Medulla oblongata (tissue), 1 donor: ENCODE measurements around the gene CDV3.

Experiments
- DNase-seq: peaks from one replicate; pipeline ENCODE4 v3.0.0-alpha.2; 2015; ENCODE audit errors: extremely low spot score

The CDV3 gene

DNA sequence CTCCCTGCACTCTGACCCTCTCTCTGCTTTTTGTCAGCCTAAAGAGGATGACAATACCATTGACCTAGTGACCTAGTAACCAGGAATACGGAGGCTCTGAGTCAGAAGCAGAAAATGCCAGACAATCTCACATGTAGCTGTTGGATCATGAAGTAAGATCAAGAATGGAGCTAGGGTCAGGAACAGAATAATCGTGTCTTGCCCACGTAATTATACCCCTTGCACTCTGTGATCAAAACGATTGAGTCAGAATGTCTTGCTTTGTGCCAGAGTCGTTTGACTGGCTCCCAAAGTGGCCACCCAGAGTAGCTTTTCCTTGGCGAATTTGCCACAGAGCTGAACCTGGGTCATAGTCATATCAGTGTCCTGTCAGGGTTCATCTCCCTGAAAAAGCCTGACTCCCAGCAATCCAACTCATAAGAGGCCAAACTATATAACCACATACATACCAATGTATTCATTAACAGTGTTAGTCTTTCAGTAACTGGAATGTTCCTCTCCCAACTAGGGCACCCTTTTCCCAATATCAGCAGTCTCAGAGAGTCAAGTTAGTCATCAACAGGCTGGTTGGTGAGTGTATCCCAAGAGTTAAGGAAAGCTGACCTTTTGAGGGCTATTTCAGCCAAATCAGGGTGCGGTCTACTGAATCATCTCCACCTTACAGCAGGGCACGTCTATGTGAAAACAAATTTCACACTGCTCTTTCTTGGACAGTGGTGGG lies 5.0 kb upstream of the CDV3 start:
- no peak for DNase-seq

DNA sequence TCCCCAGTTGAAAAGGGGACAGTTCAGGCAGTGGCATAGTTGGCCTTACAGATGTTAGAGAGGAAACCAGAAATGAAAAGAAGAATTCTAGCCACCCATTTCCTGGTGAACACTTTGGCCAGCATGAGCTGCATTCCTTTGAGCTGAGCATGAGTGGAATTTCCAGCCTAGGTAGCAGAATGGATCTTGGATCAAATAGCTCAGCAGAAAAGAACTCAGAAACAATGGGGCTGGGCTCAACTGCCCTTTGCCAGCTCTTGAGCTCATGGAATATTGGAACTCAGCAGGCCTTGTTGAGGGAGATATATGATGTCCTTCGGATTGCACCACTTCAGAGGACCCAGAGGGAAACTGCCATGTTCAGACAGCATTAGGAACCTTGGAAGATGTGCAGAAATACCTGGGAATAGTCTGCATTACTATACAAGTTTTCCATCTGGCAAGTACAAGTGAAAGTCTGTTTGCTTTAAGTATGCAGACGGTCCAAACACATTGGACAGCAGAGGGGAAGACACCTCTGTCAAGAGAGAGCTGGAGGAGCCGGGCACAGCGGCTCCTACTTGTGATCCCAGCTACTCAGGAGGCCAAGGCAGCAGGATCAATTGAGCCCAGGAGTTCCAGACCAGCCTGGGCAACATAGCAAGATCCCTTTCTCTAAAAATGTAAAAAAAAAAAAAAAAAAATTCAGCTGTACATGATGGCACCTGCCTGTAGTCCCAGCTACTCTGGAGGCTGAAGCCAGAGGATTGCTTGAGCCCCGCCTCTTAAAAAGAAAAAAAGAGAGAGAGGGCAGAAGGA lies 3.1 kb upstream of the CDV3 start:
- no peak for DNase-seq

DNA sequence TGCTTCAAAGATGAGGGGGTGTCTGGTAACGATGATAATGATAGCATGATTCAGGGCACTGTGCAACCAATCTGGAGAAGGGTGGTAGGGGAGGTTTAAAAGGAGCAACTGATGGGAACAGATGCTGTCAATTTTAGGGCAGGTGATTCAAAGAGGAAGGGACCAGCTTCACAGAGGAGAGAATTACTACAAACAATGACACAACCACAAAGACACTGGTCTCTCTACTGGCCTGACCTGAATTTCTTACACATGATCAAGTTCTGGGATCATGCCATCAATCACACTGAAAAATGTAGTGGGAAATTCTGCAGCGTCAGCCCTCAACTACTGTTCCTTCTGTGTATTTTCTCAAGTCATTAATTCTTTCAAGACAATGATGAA lies 2.6 kb upstream of the CDV3 start:
- DNase-seq = no peak

DNA sequence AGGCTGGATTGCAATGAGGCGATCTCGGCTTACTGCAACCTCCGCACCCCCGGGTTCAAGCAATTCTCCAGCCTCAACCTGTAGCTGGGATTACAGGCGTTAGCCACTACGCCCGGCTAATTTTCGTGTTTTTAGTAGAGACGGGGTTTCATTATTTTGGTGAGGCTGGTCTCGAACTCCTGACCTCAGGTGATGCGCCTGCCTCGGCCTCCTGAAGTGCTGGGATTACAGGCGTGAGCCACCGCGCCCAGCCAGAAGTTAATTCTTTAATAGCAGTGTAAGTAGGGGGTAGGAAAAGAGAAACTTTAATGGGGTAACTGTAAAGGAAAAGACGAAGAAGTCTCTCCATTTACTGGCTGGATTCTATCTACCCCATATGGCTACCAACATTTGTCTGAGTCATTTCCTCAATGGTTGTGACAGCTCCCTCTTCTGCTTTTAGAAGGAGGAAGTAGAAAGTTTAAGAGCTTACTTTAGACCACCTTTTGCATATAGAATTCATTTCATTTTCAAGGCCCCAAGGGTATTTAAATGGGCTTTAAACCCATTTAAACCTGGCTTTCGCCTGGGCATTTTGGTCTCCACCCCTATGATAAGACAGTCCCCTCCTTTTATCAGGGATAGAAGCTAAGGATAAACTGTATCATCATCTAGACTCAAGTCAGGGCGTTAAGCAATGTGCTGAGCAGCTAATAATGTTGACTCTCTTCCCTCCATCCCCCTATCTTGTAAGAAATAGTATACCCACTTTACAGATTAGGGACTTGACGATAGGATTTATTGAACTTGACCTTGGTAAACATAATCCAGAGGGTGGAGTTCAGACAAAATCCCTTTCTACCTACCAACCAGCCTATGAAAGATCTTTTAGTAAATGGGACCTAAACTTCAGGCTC lies 1.1 kb upstream of the CDV3 start:
- DNase-seq = peak; percentile 74

DNA sequence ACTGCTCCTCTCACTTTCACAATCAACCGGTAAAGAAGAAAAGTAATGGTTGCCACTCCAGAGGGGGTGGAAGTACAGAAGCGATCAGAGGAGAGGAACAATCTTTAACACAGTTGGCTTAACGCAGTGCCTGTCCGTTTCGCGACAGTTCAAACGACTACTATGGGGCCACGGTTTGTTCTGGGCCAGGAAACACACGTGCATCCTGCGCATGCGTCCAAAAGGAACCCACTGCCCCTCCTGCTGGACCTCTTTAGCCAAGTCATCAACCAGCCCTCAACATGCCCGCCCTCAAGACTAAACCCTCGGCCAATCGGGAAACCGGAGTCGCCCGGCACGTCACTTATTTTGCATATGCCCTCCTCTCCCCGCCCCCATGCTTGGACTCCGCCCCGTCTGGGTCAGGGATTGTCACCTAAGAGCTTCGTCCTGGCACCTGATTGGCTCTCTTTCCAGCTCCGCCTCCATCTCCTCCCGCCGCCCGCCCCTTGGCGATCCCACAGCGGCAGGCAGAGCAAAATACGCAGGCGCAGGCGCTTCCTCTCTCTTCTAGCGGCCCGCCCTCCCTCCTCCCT lies 345 bp upstream of the CDV3 start:
- DNase-seq = peak; percentile 100

DNA sequence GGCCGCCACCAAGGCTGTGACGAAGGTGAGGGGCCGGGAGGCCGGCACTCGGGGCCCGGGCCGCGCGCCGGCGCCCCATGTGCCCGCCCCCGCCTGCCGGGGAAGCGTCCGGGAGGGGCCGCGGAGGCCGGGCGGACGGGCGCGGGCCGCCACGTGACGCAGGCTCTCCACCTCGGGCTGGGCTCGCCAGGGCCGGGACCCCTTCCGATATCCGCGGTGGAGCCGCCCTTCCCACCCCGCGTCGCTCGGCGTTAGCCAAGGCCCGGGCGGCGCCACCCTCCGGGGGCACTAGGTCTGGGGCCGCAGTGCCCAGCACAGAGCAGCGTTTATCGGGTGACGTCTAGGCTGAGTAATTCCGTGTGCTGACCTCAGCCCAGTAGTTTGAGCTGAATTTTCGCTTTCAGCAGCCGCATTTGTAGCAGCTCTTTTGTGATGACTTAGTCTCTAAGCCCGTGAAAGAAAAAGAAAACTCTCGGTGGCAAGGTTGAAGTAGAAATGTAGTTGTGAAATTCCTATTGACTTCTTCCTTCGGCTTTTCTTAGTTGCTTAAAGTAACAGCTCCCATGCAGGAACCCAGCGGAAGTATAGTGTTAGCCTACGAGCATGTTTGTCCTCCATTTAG lies 885 bp downstream of the CDV3 start:
- DNase-seq = peak; percentile 68

DNA sequence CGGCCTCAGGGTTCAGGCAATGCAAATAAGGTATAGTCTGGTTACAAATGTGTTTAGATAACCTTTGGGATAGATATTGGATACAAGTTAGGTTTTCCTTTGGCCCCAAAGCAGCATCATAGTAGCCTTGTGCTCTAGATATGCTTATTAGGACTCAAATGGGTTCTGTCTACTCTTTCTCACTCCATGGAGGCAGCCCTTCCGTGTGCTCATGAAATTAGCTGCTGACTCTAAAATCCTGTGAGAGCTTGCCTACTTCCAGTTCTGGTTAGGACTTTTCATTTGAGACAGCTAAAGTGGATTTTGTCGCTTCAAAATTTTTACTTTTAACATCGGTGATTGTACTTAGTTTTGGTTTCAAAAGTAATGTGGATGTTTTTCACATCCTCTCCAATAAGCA lies 1.6 kb downstream of the CDV3 start:
- peak; percentile 37 for DNase-seq

DNA sequence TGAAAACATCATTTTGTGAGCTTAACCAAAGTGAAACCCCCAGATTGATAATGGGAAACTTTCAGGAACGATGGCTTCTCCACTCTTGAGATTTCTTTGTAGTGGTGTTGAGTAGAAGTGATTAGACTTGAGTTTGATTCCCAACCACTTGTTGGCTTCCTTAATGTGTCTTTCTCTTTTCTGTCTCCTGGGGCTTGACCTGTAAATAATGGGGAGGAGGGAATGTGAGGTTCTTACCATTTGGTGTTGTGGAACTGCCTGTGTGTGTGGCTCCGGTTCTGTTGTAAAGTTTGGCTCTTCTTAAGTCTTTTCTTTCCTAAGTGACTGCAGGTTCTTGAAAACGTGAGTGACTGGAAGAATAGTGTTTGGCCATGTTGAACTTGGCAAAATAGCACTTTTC lies 2.7 kb downstream of the CDV3 start:
- DNase-seq = no peak

DNA sequence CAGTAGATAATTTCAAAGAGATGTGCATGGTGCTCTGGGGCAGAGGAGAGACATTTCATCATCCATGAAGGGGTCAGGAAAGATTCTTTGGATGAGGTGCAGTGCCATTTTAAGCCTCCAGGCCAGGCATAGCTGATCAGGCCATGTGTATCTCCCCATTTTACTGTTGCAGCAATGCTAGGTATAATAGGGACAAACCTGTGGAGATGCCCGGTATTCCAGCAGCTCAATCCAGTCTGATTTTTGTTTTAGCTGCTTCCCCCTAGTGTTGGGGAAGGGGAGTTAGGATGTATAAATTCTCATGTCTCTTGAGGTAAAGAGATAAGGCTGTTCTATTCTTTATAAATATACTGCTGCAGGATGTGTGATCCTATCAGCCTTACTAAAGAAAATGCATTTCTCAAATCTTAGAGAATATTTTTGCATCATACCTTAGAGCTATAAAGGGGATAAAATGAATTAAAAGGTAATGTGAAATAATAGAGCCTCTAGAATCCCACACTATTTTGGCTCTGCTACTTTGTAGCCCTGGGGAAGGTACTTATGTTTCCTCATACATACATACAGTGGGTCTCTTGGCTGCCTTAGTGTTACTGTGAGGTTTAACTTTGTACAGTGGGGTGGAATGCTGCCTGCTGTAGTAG lies 5.2 kb downstream of the CDV3 start:
- peak; percentile 27 for DNase-seq

DNA sequence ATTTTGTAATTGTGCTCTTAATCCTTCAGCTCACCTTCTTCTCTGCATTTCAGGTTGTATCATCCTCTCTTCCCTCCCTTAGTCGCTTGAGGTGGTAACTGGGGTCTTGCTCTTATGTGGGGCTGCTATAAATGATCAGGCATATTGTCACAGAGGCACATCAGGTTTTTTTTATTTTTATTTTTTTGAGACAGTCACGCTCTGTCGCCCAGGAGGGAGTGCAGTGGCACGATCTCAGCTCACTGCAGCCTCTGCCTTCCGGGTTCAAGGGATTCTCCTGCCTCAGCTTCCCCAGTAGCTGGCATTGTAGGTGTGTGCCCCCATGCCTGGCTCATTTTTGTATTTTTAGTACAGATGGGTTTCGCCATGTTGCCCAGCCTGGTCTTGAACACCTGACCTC lies 9.9 kb downstream of the CDV3 start:
- DNase-seq = no peak

DNA sequence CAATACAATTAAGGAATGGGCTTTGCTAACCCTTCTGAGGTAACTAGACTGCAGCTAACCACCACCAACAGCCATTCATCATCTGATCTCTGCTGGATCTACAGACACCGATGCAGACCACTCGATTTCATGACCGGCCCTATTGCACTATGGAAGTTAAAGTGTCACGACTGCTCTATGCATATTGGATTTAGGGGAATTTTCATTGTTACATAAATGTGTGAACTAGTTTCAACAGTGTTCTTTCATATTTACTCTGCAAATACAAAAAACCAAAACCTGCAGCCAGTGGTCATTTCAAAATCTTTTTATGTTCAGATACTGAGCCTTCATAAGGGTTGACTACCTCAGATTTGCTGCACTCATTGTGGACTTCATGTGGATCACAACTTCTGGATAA lies 14.5 kb downstream of the CDV3 start:
- DNase-seq = no peak

DNA sequence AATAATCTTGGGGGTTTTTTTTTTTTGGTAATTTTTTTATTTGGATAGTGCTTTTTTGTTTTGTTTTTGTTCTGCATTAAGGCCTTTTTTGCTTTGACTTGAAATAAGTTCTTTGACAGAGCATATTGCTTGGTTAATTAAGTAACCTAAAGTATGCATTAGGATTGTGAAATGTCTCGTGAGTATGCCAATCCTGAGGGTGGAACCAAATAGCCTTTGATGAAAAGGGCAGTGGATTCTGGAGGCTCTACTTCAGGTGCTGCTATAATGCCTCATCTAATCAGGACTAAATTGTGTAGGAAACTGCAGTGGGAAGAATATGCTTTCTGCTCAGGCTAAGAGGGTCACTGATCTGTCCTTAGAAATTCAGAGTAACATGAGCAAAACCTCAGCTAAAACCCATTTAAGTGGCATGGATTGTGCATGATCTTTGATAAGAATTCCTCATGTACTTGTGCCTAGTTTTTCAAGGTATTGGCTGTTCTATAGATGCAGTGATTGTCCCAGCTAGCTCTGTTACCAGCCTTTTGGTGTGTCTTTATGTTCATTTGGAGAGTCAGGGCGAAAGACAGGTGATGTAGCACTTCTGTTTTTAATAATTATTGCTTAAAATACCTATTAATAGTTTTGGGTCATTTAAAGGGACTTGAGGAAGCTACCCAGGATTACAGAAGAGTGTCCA lies 15.4 kb downstream of the CDV3 start:
- no peak for DNase-seq

DNA sequence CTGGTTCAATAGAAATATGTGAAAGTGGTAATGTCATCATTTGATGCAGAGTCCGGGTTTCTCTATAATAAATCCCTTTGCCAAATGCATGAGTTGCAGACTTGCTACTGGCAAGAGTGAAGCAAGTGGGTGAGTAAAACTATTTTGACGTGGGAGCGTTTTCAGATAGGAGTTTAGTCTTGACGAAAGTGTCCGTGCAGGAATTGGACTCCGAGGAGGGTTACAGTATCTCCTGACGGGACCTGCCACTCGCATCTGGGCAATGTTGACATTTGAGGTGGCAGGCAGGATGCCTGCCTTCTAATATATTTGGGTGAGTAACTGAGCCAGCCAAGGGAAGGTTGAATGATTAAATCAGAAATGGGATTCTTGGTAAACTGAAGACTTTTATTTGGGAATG lies 16.0 kb downstream of the CDV3 start:
- no peak for DNase-seq

DNA sequence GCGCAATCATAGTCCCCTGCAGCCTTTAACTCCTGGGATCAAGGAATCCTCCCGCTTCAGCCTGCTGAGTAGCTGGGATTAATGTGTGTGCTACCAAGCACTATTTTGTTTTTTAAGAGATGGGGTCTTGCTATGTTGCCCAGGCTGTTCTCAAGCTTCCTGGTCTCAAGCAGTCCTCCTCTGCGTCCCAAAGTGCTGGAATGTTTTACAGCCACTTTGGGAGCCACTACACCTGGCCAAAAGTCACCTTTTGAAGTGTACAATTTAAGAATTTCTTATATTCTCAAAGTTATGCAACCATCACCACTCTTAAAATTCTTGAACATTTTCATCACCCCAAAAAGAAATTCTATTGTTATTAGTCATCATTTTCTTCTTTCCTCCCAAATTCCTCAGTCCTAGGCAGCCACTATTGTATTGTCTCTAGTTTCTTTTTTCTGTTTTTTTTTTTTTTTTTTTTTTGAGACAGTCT lies 17.8 kb downstream of the CDV3 start:
- no peak for DNase-seq

DNA sequence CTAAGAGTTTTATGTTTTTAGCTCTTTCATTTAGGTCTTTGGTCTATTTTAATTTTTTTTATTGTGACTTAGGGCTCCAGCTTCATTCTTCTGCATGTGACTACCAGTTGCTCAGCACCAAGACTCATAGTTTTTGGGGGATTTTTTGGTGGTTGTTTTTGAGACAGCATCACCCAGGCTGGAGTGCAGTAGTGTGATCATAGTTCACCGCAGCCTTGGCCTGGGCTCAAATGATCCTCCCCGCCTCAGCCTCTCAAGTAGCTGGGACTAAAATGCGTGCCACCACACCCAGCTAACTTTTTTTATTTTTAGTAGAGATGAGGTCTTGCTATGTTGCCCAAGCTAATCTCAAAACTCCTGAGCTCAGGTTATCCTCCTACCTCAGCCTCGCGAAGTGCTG lies 19.4 kb downstream of the CDV3 start:
- no peak for DNase-seq

DNA sequence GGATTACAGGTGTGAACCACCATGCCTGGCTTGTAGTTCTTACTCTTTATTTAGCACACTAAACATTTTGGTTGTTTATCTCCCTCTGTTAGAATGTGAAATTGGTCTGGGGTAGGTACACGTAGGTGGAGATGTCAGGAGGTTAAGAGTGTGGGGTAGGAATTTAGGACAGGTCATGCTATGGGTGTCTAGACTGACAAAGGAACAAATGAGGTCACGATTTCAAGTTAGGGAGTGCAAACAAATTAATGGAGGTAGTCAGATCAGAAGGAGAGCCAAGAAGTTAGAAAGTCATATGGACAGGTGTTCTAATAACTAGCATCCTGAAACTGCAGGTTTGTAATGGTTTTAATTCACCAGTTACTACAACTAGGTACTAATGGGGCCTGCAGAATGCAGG lies 19.8 kb downstream of the CDV3 start:
- no peak for DNase-seq

DNA sequence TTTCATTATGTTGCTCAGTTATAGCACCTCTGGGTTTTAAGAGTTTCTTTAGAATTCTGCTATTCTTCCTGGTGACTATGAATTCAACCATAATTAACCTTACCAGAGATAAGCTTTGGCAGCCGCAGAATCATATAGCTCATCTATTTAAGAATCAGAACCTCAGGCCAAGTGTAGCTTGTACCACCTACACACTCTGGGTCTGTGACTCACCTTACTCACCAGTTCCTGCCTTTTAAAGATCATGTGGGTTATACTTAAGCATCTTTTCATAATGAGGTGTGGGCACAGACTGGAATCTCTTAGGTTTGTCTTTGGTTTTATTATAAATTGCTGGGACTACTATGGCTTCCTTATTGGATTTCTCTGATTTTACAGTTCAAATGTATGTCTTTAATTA lies 21.9 kb downstream of the CDV3 start:
- DNase-seq = no peak

DNA sequence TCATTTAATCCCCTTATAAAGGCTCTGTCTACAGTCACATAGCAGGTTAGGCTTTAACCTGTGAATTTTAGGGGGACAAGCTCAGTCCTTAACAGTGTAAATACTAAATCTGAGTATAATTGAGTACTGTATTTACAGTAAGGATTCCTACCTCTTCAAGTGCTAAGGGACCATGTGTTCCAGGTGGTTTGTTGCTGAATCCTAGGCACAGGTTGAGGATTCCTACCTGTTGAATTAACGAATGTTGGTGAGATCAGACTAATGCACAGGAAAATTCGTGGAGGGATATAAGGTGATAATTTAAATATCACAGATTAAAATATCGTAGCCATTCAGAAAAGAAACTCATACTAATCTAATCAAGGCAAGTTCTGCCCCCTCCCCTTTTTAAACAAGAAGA lies 24.9 kb downstream of the CDV3 start:
- DNase-seq = no peak

DNA sequence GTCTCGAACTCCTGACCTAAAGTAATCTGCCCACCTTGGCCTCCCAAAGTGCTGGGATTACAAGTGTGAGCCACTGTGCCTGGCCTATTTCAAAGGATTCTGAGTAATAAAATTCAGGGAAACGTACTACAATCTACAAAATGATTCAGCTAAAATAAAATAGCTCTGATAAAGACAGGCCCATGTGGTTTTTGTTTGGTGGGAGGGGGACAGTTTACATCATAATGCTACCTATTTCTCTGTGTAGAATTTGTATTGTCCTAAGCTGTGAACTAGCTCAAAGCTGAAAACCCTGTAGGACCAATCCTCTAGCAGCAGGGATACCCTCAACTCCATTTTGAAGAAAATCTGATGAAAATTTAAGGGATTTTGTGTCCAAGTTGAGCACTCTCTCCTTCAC lies 25.8 kb downstream of the CDV3 start:
- DNase-seq = no peak

DNA sequence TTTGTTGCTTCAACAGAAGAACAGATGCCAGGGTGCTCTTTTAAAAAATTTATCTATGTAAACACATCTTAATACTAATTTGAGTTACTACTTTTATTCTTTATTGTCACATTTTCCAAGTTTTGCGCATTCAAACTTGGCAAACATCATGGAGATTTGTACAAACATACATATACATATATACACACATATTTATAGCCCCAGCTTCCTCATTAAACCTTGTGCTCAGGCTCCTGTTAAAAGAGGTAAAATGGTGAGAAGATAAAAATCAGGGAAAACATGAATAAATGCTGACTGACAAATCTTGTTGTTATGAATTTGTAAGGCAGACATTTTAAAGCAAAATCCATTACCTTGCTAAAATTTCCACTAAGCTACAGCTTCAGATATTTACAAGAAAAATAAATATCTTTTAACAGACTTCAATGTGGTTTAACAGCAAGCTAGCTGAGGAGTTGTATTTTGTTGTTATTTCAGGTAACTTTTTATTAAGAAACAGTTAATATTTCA lies 27.1 kb downstream of the CDV3 start:
- DNase-seq = no peak
